ENCODE measurements around the gene C1orf56. TPM values are rescaled to one million over a fixed set of nuclear protein-coding genes. Genes with fewer than 3 reads are reported as not detected.
A peak's percentile ranks its signal among the peaks of the same experiment; 100 is the strongest.

Gene C1orf56
- total RNA-seq, 2 experiments from 2014 or later, result 1.3 to 1.5 TPM

DNA sequence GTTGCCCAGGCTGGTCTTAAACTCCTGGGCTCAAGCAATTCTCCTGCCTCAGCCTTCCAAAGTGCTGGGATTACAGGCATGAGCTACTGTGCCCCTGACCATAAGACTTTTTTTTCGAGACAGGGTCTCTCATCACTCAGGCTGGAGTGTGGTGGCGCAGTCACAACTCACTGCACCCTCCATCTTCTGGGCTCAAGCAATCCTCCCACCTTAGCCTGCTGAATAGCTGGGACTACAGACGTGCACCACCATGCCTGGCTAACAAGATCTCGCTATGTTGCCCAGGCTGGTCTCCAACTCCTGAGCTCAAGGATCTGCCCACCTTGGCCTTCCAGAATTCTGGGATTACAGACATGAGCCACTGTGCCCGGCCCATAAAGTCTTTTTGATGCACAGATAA, 1.9 kb downstream of the C1orf56 start:
- CTCF ChIA-PET, result interaction anchor here (0.7 to 3.2 kb wide), 5 partner anchors 9 to 53 kb away, joined by 3 to 34 read pairs (median 4); partner anchors contain the start of genes CDC42SE1 and MLLT11
- Mint-ChIP-seq H3K4me1 (peaks cover 57% of the 10 kb centered on the region), H3K9me3 (ENCODE audit: low read depth) (no peaks in the 10 kb centered on the region), H3K36me3 (ENCODE audit: low read depth) (peaks cover 38% of the 10 kb centered on the region), H3K27ac (peak overlapping the region; percentile 42), H3K4me3 (no peak overlapping the region), H3K27me3 (no peaks in the 10 kb centered on the region)
- POLR2A ChIA-PET, result interaction anchor here (0.6 to 0.7 kb wide), 3 partner anchors 40 to 159 kb away, joined by 3 to 5 read pairs (median 3); no protein-coding TSS in a partner anchor
- no peak for DNase-seq
- no peak for ATAC-seq
- intact Hi-C loops (cut with DNase I, micrococcal nuclease), result loop anchor here in 1 of 2 experiments (2.0 kb wide), 1 partner anchor 41 kb away; the partner anchor contains the start of gene PRUNE1

- Mint-ChIP-seq H3K4me3 (no peak overlapping the region), H3K36me3 (ENCODE audit: low read depth) (peaks cover 46% of the 10 kb centered on the region), H3K4me1 (peaks cover 62% of the 10 kb centered on the region), H3K27me3 (no peaks in the 10 kb centered on the region), H3K9me3 (ENCODE audit: low read depth) (no peaks in the 10 kb centered on the region), H3K27ac (peak overlapping the region; percentile 42)
- ChIA-PET POLR2A (interaction anchor here (0.7 kb wide), 1 partner anchor 41 kb away, joined by 5 read pairs; no protein-coding TSS in a partner anchor), CTCF (interaction anchor here (0.9 kb wide), 2 partner anchors 44 to 54 kb away, joined by 3 to 4 read pairs; no protein-coding TSS in a partner anchor)
- ATAC-seq, result no peak
- no peak for DNase-seq
- intact Hi-C loops (cut with DNase I, micrococcal nuclease), result no loop called here
Measured at GRCh38 chr1:151050051-151050688, 2.6 kb downstream of the C1orf56 start.

DNA sequence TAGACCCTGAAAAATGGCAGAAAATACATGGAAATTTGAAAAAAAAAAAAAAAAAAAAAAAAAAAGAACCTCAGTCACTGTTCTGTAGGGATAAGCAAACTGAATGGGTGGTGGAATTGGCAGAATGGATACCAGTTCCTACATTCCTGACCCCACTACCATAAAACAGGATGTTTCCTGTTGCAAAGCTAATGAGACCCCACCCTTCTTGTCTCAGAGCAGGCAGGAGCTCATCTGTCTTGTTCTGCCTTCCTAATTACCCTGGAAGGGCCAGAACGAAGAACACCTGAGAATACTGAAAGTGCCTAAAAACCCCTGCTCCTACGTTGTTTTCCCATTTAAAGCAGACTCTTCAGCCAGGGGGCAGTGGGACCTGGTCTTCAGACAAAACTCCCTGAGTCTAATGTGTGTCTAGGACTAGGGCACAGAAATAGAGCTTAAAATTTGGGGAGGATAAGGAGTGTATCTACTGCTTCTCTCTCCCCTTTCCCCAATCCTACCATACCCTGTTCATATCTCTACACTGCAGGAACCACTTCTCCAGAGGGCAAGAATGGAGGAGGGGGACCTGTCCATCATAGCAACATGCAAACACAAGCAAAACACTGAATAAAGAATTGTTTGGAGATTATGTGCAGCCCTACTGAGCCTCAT, 3.9 kb downstream of the C1orf56 start:
- ATAC-seq (no peak), DNase-seq (no peak)
- peaks cover 59% of the 10 kb centered on the region for H3K36me3 Mint-ChIP-seq (ENCODE audit: low read depth)
- CTCF ChIA-PET, result interaction anchor here (0.6 to 1.4 kb wide), 2 partner anchors 55 to 115 kb away, joined by 3 to 4 read pairs; no protein-coding TSS in a partner anchor
- H3K4me1 Mint-ChIP-seq, result peaks cover 70% of the 10 kb centered on the region
- H3K4me3 Mint-ChIP-seq, result no peak overlapping the region
- H3K9me3 Mint-ChIP-seq (ENCODE audit: low read depth), result no peaks in the 10 kb centered on the region
- H3K27ac Mint-ChIP-seq, result peak overlapping the region; percentile 29
- intact Hi-C loops (cut with DNase I, micrococcal nuclease), result no loop called here
- H3K27me3 Mint-ChIP-seq, result no peaks in the 10 kb centered on the region
- POLR2A ChIA-PET, result interaction anchor here (0.6 kb wide), 1 partner anchor 775 kb away, joined by 3 read pairs; no protein-coding TSS in a partner anchor

DNA sequence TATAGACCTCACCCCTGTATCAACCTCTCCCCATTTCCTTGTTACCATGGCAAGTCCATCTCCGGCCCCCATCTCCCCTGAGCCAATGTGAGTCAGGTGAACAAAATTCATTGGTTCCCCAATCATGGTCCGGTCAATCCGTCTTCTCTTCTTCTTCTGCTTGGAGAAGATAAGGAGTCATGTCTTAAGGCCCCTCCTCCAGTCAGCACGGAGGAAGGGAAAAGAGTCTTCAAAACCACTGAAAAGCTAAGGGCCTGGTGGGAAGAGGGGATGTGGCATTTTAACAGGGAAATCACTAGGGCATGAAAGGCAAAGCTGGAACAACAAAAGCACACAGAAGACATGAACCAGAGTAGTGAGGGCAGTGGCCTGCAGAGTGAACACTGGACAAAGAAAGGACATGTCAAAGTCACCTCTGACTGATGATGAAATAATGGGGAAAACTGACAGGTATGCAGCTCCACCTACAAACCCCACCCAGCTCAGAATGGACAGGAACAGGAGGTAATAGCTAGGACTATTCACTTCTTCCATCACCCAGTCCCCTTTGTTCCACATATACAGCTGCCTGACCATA, 7.5 kb downstream of the C1orf56 start:
- peaks cover 58% of the 10 kb centered on the region for H3K4me1 Mint-ChIP-seq
- DNase-seq (no peak), ATAC-seq (no peak)
- peak overlapping the region; percentile 98 for H3K27ac Mint-ChIP-seq
- POLR2A ChIA-PET, result no interaction called here
- no peaks in the 10 kb centered on the region for H3K27me3 Mint-ChIP-seq
- H3K9me3 Mint-ChIP-seq (ENCODE audit: low read depth), result no peaks in the 10 kb centered on the region
- H3K36me3 Mint-ChIP-seq (ENCODE audit: low read depth), result peaks cover 78% of the 10 kb centered on the region
- intact Hi-C loops (cut with DNase I, micrococcal nuclease), result loop anchor here in 1 of 2 experiments (5.0 kb wide), 1 partner anchor 493 kb away; no protein-coding TSS in a partner anchor
- no peak overlapping the region for H3K4me3 Mint-ChIP-seq
- CTCF ChIA-PET, result interaction anchor here (1.2 to 1.8 kb wide), 3 partner anchors 8 to 45 kb away, joined by 3 to 6 read pairs (median 4); partner anchors contain the start of gene C1orf56

GRCh38 chr1:151055581-151055980, 8.0 kb downstream of the C1orf56 start:
- ChIA-PET POLR2A (no interaction called here), CTCF (interaction anchor here (0.6 to 1.8 kb wide), 4 partner anchors 8 to 446 kb away, joined by 3 to 6 read pairs (median 4); partner anchors contain the start of gene C1orf56)
- Mint-ChIP-seq H3K4me1 (peaks cover 60% of the 10 kb centered on the region), H3K27ac (peak overlapping the region; percentile 98), H3K4me3 (peak overlapping the region; percentile 93), H3K36me3 (ENCODE audit: low read depth) (peaks cover 75% of the 10 kb centered on the region), H3K27me3 (no peaks in the 10 kb centered on the region), H3K9me3 (ENCODE audit: low read depth) (no peaks in the 10 kb centered on the region)
- DNase-seq (no peak), ATAC-seq (no peak)
- intact Hi-C loops (cut with DNase I, micrococcal nuclease), result loop anchor here in 1 of 2 experiments (5.0 kb wide), 1 partner anchor 493 kb away; no protein-coding TSS in a partner anchor

DNA sequence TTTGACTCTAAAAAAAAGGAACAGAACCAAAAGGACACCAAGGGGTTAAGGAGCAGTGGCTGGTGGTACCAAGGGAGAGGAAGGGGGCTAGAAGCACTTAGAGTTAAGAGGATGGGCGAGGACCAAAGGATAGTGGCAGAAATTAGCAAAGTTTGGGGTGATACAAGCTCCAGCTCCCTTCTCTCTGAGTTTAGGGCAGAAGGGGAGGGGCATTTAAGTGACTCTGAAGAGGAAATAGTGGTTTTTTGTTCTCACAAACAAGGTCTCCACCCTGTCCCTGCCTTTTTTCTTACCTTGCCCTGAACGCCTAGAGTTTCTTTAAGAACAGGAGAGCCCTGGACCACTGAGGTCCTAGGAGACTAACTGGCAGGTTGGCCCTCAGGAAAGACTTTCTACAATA, 8.6 kb downstream of the C1orf56 start:
- H3K27me3 Mint-ChIP-seq, result no peaks in the 10 kb centered on the region
- no peaks in the 10 kb centered on the region for H3K9me3 Mint-ChIP-seq (ENCODE audit: low read depth)
- H3K36me3 Mint-ChIP-seq (ENCODE audit: low read depth), result peaks cover 75% of the 10 kb centered on the region
- H3K27ac Mint-ChIP-seq, result peak overlapping the region; percentile 98
- intact Hi-C loops (cut with DNase I, micrococcal nuclease), result loop anchor here (2.0 to 5.0 kb wide), 2 partner anchors 31 to 494 kb away; no protein-coding TSS in a partner anchor
- ATAC-seq, result peak; percentile 9
- peak overlapping the region; percentile 93 for H3K4me3 Mint-ChIP-seq
- POLR2A ChIA-PET, result no interaction called here
- CTCF ChIA-PET, result interaction anchor here (0.6 to 1.8 kb wide), 3 partner anchors 9 to 446 kb away, joined by 3 to 6 read pairs (median 3); partner anchors contain the start of gene C1orf56
- H3K4me1 Mint-ChIP-seq, result peaks cover 66% of the 10 kb centered on the region
- peak; percentile 19 for DNase-seq

DNA sequence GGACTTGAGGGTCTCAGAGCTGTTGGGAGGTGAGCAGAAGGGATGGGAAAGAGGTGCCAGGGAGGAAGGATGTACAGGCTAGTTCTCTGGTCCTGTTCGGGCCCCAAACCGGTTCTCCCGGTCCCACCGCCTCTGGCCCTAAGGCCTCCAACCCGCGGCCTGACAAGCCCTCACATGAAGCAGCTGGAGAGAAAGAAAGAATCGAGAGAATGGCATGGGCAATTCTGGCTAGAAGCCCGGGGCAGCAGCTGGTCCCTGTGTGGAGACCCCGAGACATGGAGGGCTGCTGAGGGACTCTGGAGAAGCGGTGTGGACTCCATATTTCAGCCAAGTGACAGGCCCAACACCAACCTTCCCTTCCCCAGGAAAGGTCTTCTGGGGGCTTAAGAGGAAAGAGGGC, 11.1 kb downstream of the C1orf56 start:
- DNase-seq (peak; percentile 39), ATAC-seq (no peak)
- intact Hi-C loops (cut with DNase I, micrococcal nuclease), result loop anchor here (1.0 to 5.0 kb wide), 11 partner anchors 10 to 496 kb away; partner anchors contain the start of genes GABPB2 (in 2 of the 2), PRUNE1 (in 2 of the 2), TNFAIP8L2 (in 2 of the 2) and ARNT (in 1 of the 2)
- peak overlapping the region; percentile 93 for H3K4me3 Mint-ChIP-seq
- CTCF ChIA-PET, result interaction anchor here (0.6 to 4.8 kb wide), 18 partner anchors 9 to 225 kb away, joined by 3 to 34 read pairs (median 3); partner anchors contain the start of genes C1orf56 and GABPB2
- peak overlapping the region; percentile 98 for H3K27ac Mint-ChIP-seq
- peaks cover 56% of the 10 kb centered on the region for H3K36me3 Mint-ChIP-seq (ENCODE audit: low read depth)
- no peaks in the 10 kb centered on the region for H3K27me3 Mint-ChIP-seq
- H3K4me1 Mint-ChIP-seq, result peaks cover 56% of the 10 kb centered on the region
- no peaks in the 10 kb centered on the region for H3K9me3 Mint-ChIP-seq (ENCODE audit: low read depth)
- POLR2A ChIA-PET, result interaction anchor here (1.3 to 1.8 kb wide), 2 partner anchors 11 kb away, joined by 4 to 5 read pairs; partner anchors contain the start of gene C1orf56

GRCh38 chr1:151059109-151060006, 11.8 kb downstream of the C1orf56 start, which contains the start of gene CDC42SE1:
CDC42SE1 (minus strand) TSS chr1:151059622; CDS start chr1:151055730, 3,892 bp downstream.
- ChIA-PET POLR2A (interaction anchor here (0.6 to 1.2 kb wide), 3 partner anchors 10 to 491 kb away, joined by 3 to 6 read pairs (median 3); partner anchors contain the start of gene C1orf56), CTCF (interaction anchor here (0.6 to 4.8 kb wide), 20 partner anchors 9 to 804 kb away, joined by 3 to 34 read pairs (median 3); partner anchors contain the start of genes C1orf56, GABPB2 and TNFAIP8L2)
- peak within 1 kb of the TSS; percentile 98 for H3K27ac Mint-ChIP-seq
- no peaks in the 10 kb centered on the region for H3K27me3 Mint-ChIP-seq
- H3K36me3 Mint-ChIP-seq (ENCODE audit: low read depth), result peaks cover 49% of the 10 kb centered on the region
- H3K4me1 Mint-ChIP-seq, result peaks cover 53% of the 10 kb centered on the region
- ATAC-seq, result peak; percentile 75
- peak; percentile 92 for DNase-seq
- peak within 1 kb of the TSS; percentile 93 for H3K4me3 Mint-ChIP-seq
- intact Hi-C loops (cut with DNase I, micrococcal nuclease), result loop anchor here (1.0 to 5.0 kb wide), 10 partner anchors 11 to 497 kb away; partner anchors contain the start of genes GABPB2 (in 2 of the 2), PRUNE1 (in 2 of the 2), TNFAIP8L2 (in 2 of the 2) and CERS2 (in 1 of the 2)
- no peaks in the 10 kb centered on the region for H3K9me3 Mint-ChIP-seq (ENCODE audit: low read depth)

- ATAC-seq (no peak), DNase-seq (peak; percentile 44)
- intact Hi-C loops (cut with DNase I, micrococcal nuclease), result no loop called here
- H3K4me1 Mint-ChIP-seq, result peaks cover 47% of the 10 kb centered on the region
- H3K4me3 Mint-ChIP-seq, result peak within 1 kb of the TSS; percentile 93
- H3K27me3 Mint-ChIP-seq, result no peaks in the 10 kb centered on the region
- H3K27ac Mint-ChIP-seq, result peak within 1 kb of the TSS; percentile 98
- H3K9me3 Mint-ChIP-seq (ENCODE audit: low read depth), result no peaks in the 10 kb centered on the region
- ChIA-PET CTCF (interaction anchor here (0.7 to 4.8 kb wide), 10 partner anchors 8 to 805 kb away, joined by 3 to 34 read pairs (median 5); partner anchors contain the start of genes C1orf56, GABPB2 and TNFAIP8L2), POLR2A (interaction anchor here (0.6 to 1.2 kb wide), 3 partner anchors 10 to 492 kb away, joined by 3 to 6 read pairs (median 3); partner anchors contain the start of gene C1orf56)
- H3K36me3 Mint-ChIP-seq (ENCODE audit: low read depth), result peaks cover 41% of the 10 kb centered on the region
Measured at GRCh38 chr1:151060007-151060656, 12.6 kb downstream of the C1orf56 start, which contains the start of gene MLLT11. MLLT11 (plus strand) TSS chr1:151060397; CDS start chr1:151067225, 6,828 bp downstream.

Data from activated CD4-positive, alpha-beta T cell treated with anti-CD3 and anti-CD28 coated beads for 36 hours (primary cell).